ENCODE measurements around the gene PPM1H.

- TF ChIP-seq POLR2A (IDR thresholded peaks at IDR 0.05), result no peak
- TF ChIP-seq CTCF (IDR thresholded peaks at IDR 0.05), result no peak
These were observed 297.3 kb downstream of the PPM1H start for GRCh38 chr12:62637679-62638078.

Data from heart left ventricle (tissue), 13 donors.